Kidney (tissue), 14 donors: ENCODE data around the gene PALM. TPM values are rescaled to one million over a fixed set of nuclear protein-coding genes. Genes with fewer than 3 reads are reported as not detected.

ENCODE experiments used
- DNase-seq, 5 donors: peaks; one replicate each; pipeline ENCODE4 v3.0.0-alpha.2; 2013 to 2020
- FAIRE-seq: peaks from 2 replicates; lab custom pipeline; 2012; peaks lifted over from hg19 to GRCh38; lab: Jason Lieb, UNC
- H3K27ac ChIP-seq, 2 donors: one replicate each; pipeline ENCODE4 v1.7.0; 2013; ENCODE audit warnings: low read depth in 2 of 2, low read length in 2 of 2, inconsistent platforms in 1 of 2
- H3K27me3 ChIP-seq: one replicate; pipeline ENCODE4 v1.7.1; 2013; ENCODE audit warnings: low read length, inconsistent platforms; ENCODE audit not compliant: control insufficient read depth, insufficient read depth
- H3K36me3 ChIP-seq, 3 donors: one replicate each; pipeline versions ENCODE4 v1.7.0 to v1.7.1; 2013; ENCODE audit warnings: low read length in 3 of 3, control low read depth in 1 of 3, inconsistent platforms in 1 of 3; ENCODE audit not compliant: insufficient read depth in 3 of 3, control insufficient read depth in 2 of 3
- H3K4me1 ChIP-seq, 3 donors: one replicate each; pipeline versions ENCODE4 v1.7.0 to v1.7.1; 2013; ENCODE audit warnings: low read length in 3 of 3, inconsistent platforms in 1 of 3, low read depth in 1 of 3; ENCODE audit not compliant: control insufficient read depth in 2 of 3, insufficient read depth in 2 of 3
- H3K4me3 ChIP-seq, 3 donors: one replicate each; pipeline versions ENCODE4 v1.7.0 to v1.8.1; 2013; ENCODE audit warnings: low read length in 3 of 3, control low read depth in 1 of 3, inconsistent platforms in 1 of 3
- H3K9ac ChIP-seq, 3 donors: one replicate each; pipeline versions ENCODE4 v1.7.0 to v1.7.1; 2013; ENCODE audit warnings: low read length in 3 of 3, control low read depth in 1 of 3, inconsistent platforms in 1 of 3
- H3K9me3 ChIP-seq, 3 donors: one replicate each; pipeline versions ENCODE4 v1.7.0 to v1.7.1; 2013; ENCODE audit warnings: low read length in 3 of 3, control low read depth in 1 of 3, inconsistent platforms in 1 of 3; ENCODE audit not compliant: control insufficient read depth in 2 of 3, insufficient read depth in 1 of 3
- intact Hi-C: fragments of 100-400 bp; cut with DNase I; formaldehyde crosslinking; loops from one replicate; pipeline ENCODE4 v1.11.1; 2022
- polyA plus RNA-seq: library from polyadenylated mRNA; stranded (reverse); fragments of 350-450 nt; fragmentation: Illumina TruSeq; extraction: RNeasy Lipid Tissue Mini Kit (QIAGEN cat#74804); gene quantifications from one replicate; pipeline ENCODE4 v1.2.3, GENCODE V29; 2014; ENCODE audit warnings: low read depth, low replicate concordance; ENCODE audit not compliant: insufficient read depth
- total RNA-seq: library from RNA; stranded (reverse); fragmentation: NEBNext Ultra II Directional; extraction: Animal tissue kit (Norgen Biotek cat#: 25700); gene quantifications from one replicate; pipeline ENCODE4 v1.2.1, GENCODE V29; 2021
- TF ChIP-seq, protein P1 (sequence below): IDR thresholded peaks from 3 replicates; pipeline ENCODE4 v1.5.1; 2012; ENCODE audit warnings: mild to moderate bottlenecking, moderate library complexity, borderline replicate concordance; ENCODE audit not compliant: insufficient read depth; ENCODE audit errors: extremely low read depth
- donor health status: control.
- donor health status: control.
- donor health status: control.
- donor health status: control.
- donor health status: control.
- donor health status: DM: yes; HTN: yes; CAD: no.
- donor health status: Normal renal cell carcinoma (clear cell type).

PALM gene
- total and polyA plus RNA-seq, 2 donors from 2014 or later, result 49.4 to 92.3 TPM

DNA sequence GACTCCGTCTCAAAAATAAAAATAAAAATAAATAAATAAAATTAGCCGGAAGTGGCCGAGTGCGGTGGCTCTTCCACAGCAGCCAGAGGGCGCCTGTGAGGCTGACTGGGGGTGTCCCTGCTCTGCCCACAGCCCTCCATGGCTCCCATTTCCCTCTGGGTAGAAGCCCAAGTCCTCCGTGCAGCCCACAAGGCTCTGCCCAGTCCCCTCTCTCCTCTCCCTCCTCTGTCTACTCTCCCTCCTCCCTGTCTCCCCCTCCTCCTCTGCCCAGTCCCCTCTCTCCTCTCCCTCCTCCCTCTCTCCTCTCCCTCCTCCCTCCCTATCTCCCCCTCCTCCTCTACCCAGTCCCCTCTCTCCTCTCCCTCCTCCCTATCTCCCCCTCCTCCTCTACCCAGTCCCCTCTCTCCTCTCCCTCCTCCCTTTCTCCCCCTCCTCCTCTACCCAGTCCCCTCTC lies 62.6 kb downstream of the PALM start:
- H3K4me1 ChIP-seq, result no peaks in the 10 kb centered on the region
- intact Hi-C loops, result no loop called here
- no peaks in the 10 kb centered on the region for H3K27me3 ChIP-seq
- no peak overlapping the region for H3K27ac ChIP-seq
- peak in 3 of 5 donors; percentile 64 to 78 (median 69) for DNase-seq
- no peak overlapping the region for H3K9ac ChIP-seq
- FAIRE-seq, result no peak
- no peaks in the 10 kb centered on the region for H3K36me3 ChIP-seq
- H3K4me3 ChIP-seq, result no peak overlapping the region
- TF ChIP-seq, protein P1, sequence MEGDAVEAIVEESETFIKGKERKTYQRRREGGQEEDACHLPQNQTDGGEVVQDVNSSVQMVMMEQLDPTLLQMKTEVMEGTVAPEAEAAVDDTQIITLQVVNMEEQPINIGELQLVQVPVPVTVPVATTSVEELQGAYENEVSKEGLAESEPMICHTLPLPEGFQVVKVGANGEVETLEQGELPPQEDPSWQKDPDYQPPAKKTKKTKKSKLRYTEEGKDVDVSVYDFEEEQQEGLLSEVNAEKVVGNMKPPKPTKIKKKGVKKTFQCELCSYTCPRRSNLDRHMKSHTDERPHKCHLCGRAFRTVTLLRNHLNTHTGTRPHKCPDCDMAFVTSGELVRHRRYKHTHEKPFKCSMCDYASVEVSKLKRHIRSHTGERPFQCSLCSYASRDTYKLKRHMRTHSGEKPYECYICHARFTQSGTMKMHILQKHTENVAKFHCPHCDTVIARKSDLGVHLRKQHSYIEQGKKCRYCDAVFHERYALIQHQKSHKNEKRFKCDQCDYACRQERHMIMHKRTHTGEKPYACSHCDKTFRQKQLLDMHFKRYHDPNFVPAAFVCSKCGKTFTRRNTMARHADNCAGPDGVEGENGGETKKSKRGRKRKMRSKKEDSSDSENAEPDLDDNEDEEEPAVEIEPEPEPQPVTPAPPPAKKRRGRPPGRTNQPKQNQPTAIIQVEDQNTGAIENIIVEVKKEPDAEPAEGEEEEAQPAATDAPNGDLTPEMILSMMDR, result peak; percentile 27
- H3K9me3 ChIP-seq, result no peaks in the 10 kb centered on the region

DNA sequence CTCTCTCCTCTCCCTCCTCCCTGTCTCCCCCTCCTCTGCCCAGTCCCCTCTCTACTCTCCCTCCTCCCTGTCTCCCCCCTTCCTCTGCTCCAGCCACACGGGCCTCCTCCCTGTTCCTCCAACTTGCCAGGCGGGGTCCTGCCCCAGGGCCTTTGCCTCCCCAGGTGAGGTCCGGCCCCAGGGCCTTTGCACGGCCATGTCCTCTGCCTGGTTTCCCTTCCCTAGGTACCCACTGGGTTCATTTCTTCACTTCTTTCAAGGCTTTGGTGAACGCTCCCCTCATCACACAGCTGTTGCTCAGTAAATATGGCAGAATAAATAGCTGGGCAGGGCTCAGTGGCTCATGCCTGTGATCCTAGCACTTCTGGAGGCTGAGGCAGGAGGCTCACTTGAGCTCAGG lies 63.3 kb downstream of the PALM start:
- Histone ChIP-seq H3K9ac (no peak overlapping the region), H3K9me3 (no peaks in the 10 kb centered on the region), H3K27me3 (no peaks in the 10 kb centered on the region), H3K27ac (no peak overlapping the region), H3K4me3 (no peak overlapping the region), H3K36me3 (no peaks in the 10 kb centered on the region), H3K4me1 (no peaks in the 10 kb centered on the region)
- TF ChIP-seq, protein P1, result no peak
- intact Hi-C loops, result no loop called here
- FAIRE-seq (no peak), DNase-seq (peak in 1 of 5 donors; percentile 58)

DNA sequence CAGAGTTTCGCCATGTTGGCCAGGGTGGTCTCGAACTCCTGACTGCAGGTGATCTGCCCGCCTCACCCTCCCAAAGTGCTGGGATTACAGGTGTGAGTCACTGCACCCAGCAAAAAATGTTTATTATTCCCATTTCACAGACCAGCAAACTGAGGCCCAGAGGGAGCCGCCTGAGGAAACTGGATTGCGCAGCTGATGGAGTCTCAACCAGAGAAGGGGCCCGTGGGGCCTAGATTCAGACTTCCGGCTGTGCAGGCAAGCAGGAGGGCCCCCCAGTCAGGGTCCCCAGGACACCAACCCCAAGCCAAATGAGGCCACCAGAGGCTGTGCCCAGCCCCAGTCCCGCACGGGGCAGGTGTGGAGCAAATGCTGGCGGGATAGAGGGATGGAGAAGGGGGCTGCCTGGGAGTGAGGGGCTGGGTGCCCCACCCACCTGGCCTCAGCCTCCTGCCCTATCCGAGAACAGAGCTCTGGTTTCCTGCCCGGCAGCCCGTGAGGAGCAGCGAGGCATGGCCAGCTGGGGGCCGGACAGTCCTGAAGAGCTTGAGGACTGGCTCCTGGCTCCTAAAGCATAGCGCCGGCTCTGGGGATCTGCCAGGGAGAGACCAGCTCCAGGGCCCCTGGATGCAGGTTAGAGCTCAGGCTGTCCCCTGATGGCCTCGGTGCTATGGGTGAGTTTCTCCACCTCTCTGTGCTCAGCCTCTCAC lies 64.1 kb downstream of the PALM start:
- H3K9ac ChIP-seq, result no peak overlapping the region
- DNase-seq (peak; percentile 79 to 92 (median 88)), FAIRE-seq (no peak)
- no peaks in the 10 kb centered on the region for H3K27me3 ChIP-seq
- no peaks in the 10 kb centered on the region for H3K36me3 ChIP-seq
- TF ChIP-seq, protein P1, result no peak
- intact Hi-C loops, result no loop called here
- H3K4me1 ChIP-seq, result no peaks in the 10 kb centered on the region
- H3K27ac ChIP-seq, result no peak overlapping the region
- H3K4me3 ChIP-seq, result no peak overlapping the region
- H3K9me3 ChIP-seq, result no peaks in the 10 kb centered on the region
